ENCODE measurements around the gene SSH2. TPM values are rescaled to one million over a fixed set of nuclear protein-coding genes. Genes with fewer than 3 reads are reported as not detected.

SSH2 gene
- total and polyA plus RNA-seq, 9 of the 15 experiments (the other 6 are each of a cell fraction or from before 2014, with no cell fraction given), result 3.9 to 16.1 (median 10.2) TPM

DNA sequence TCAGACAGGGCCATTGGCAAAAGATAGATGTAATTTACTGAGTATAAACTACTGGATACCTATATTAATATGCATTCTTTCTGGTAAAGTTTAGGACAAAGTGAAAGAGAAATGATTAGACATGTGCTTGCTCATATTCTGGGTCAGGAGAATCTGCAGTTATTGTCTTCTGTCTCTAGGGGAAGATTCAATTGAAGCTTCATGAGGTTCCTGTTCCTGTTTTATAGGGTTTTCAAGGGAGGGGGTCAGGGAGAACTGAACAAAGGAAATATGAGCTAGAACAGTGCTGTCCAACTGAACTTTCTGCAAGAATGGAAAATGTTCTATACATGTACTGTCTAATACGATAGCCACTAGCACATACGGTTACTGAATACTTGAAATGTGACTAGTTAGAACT, 248.0 kb downstream of the SSH2 start (continued):
- TF ChIP-seq, protein P1, sequence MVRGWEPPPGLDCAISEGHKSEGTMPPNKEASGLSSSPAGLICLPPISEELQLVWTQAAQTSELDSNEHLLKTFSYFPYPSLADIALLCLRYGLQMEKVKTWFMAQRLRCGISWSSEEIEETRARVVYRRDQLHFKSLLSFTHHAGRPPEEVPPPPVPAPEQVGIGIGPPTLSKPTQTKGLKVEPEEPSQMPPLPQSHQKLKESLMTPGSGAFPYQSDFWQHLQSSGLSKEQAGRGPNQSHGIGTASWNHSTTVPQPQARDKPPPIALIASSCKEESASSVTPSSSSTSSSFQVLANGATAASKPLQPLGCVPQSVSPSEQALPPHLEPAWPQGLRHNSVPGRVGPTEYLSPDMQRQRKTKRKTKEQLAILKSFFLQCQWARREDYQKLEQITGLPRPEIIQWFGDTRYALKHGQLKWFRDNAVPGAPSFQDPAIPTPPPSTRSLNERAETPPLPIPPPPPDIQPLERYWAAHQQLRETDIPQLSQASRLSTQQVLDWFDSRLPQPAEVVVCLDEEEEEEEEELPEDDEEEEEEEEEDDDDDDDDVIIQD (CRISPR knock-in tag; IDR thresholded peaks at IDR 0.05), result no peak
- TF ChIP-seq ZNF184 (CRISPR knock-in tag; IDR thresholded peaks at IDR 0.05) (no peak), VEZF1 (CRISPR knock-in tag; IDR thresholded peaks at IDR 0.05) (peak; percentile 45; the same call in 1 of the 2 replicates), SMAD4 (CRISPR knock-in tag; conservative IDR thresholded peaks at IDR 0.05) (0 out of 2 replicates have a peak, but pooled peaks have one; percentile 27), ZNF511 (CRISPR knock-in tag; IDR thresholded peaks at IDR 0.05) (no peak), SPI1 (IDR thresholded peaks at IDR 0.05; ENCODE audit: borderline replicate concordance, low read depth, low read length) (peak; percentile 90), HNRNPL (IDR thresholded peaks at IDR 0.05; ENCODE audit: low read depth, low read length) (no peak), ZNF592 (IDR thresholded peaks at IDR 0.05) (peak; percentile 58; the same call in 1 of the 2 replicates), KDM2B (CRISPR knock-in tag; IDR thresholded peaks at IDR 0.05) (no peak), EP400 (IDR thresholded peaks at IDR 0.05) (peak; percentile 39; the same call in 1 of the 2 replicates), CREB3 (tag; conservative IDR thresholded peaks at IDR 0.05; ENCODE audit: low read depth) (no peak), RAD21 (CRISPR knock-in tag; conservative IDR thresholded peaks at IDR 0.05 in 1 of 2, IDR thresholded peaks at IDR 0.05 in 1 of 2) (peak in 1 of 2 experiments; percentile 40; a peak in 2 of 4 replicates), ELK3 (CRISPR knock-in tag; IDR thresholded peaks at IDR 0.05) (no peak), BMI1 (IDR thresholded peaks at IDR 0.05; ENCODE audit: low read length) (no peak)
- TF ChIP-seq, protein P2, sequence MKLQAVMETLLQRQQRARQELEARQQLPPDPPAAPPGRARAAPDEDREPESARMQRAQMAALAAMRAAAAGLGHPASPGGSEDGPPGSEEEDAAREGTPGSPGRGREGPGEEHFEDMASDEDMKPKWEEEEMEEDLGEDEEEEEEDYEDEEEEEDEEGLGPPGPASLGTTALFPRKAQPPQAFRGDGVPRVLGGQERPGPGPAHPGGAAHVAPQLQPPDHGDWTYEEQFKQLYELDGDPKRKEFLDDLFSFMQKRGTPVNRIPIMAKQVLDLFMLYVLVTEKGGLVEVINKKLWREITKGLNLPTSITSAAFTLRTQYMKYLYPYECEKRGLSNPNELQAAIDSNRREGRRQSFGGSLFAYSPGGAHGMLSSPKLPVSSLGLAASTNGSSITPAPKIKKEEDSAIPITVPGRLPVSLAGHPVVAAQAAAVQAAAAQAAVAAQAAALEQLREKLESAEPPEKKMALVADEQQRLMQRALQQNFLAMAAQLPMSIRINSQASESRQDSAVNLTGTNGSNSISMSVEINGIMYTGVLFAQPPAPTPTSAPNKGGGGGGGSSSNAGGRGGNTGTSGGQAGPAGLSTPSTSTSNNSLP (IDR thresholded peaks at IDR 0.05; ENCODE audit: borderline replicate concordance, low read depth, low read length), result 0 out of 2 replicates have a peak, but pooled peaks have one; percentile 38
